MCF 10A (cell line): ENCODE measurements around the gene HIGD1B. TPM values are rescaled to one million over a fixed set of nuclear protein-coding genes. Genes with fewer than 3 reads are reported as not detected.

ENCODE experiments used
- BruUV-seq: library from RNA; stranded (reverse); fragments of 400-500 nt; replicated peaks from 2 replicates; lab custom pipeline; 2021; lab: Mats Ljungman, UMichigan
- CTCF ChIA-PET: fragments of 300-600 bp; sonication (Branson Sonifier 250); formaldehyde crosslinking; extraction: SDS; loops from one replicate; lab custom pipeline; 2021; ENCODE audit warnings: antibody characterized with exemption, inconsistent platforms; lab: Yijun Ruan, JAX
- POLR2A ChIA-PET: fragments of 300-600, 350-650 bp; sonication (Branson Sonifier 250); formaldehyde crosslinking; extraction: SDS; loops from one replicate; lab custom pipeline; 2020; ENCODE audit warnings: antibody characterized with exemption, inconsistent platforms; lab: Yijun Ruan, JAX
- DNase-seq: peaks from one replicate; pipeline ENCODE4 v3.0.0-alpha.2; 2018; ENCODE audit not compliant: unreplicated experiment
- H3K27ac Mint-ChIP-seq: one replicate; pipeline ENCODE4 v1.8.0; 2022; ENCODE audit warnings: mild to moderate bottlenecking, low read depth, mixed read lengths; ENCODE audit not compliant: unreplicated experiment
- H3K27me3 Mint-ChIP-seq: one replicate; pipeline ENCODE4 v1.8.0; 2022; ENCODE audit warnings: mixed read lengths; ENCODE audit not compliant: insufficient read depth, unreplicated experiment
- H3K36me3 Mint-ChIP-seq: one replicate; pipeline ENCODE4 v1.8.0; 2022; ENCODE audit warnings: mild to moderate bottlenecking, moderate library complexity, mixed read lengths; ENCODE audit not compliant: insufficient read depth, unreplicated experiment
- H3K4me1 Mint-ChIP-seq: one replicate; pipeline ENCODE4 v1.8.0; 2022; ENCODE audit warnings: mixed read lengths; ENCODE audit not compliant: insufficient read depth, unreplicated experiment
- H3K4me3 Mint-ChIP-seq: one replicate; pipeline ENCODE4 v1.8.0; 2022; ENCODE audit warnings: mild to moderate bottlenecking, moderate library complexity, mixed read lengths; ENCODE audit not compliant: unreplicated experiment
- H3K9me3 Mint-ChIP-seq: one replicate; pipeline ENCODE4 v1.8.0; 2022; ENCODE audit warnings: mixed read lengths; ENCODE audit not compliant: unreplicated experiment
- intact Hi-C: fragments of 100-400 bp; cut with micrococcal nuclease; formaldehyde crosslinking; loops from 2 replicates; pipeline ENCODE4 v1.14.1; 2022
- total RNA-seq: library from RNA; stranded (reverse); gene quantifications from 2 replicates; pipeline ENCODE4 v1.2.3, GENCODE V29; 2022
- TF ChIP-seq, protein P1 (sequence below): fragments of 200-600 bp; IDR thresholded peaks from one replicate; pipeline ENCODE4 v1.8.0; 2022; ENCODE audit warnings: antibody characterized with exemption, mild to moderate bottlenecking; ENCODE audit not compliant: unreplicated experiment

Gene HIGD1B
- total RNA-seq, 1 experiment from 2014 or later = not detected

- H3K27me3 Mint-ChIP-seq = no peaks in the 10 kb centered on the region
- BruUV-seq = no TSS peak
- no peak for DNase-seq
- peaks cover 53% of the 10 kb centered on the region for H3K36me3 Mint-ChIP-seq
- POLR2A ChIA-PET = interaction anchor here (0.9 to 1.7 kb wide), 5 partner anchors 11 to 92 kb away, joined by 3 to 11 read pairs (median 4); partner anchors contain the start of gene EFTUD2
- CTCF ChIA-PET = interaction anchor here (1.3 to 11.4 kb wide), 3 partner anchors 11 to 90 kb away, joined by 4 to 233 read pairs (median 35); partner anchors contain the start of gene HIGD1B
- no peaks in the 10 kb centered on the region for H3K4me1 Mint-ChIP-seq
- H3K9me3 Mint-ChIP-seq = no peaks in the 10 kb centered on the region
- intact Hi-C loops = no loop called here
- TF ChIP-seq, protein P1, sequence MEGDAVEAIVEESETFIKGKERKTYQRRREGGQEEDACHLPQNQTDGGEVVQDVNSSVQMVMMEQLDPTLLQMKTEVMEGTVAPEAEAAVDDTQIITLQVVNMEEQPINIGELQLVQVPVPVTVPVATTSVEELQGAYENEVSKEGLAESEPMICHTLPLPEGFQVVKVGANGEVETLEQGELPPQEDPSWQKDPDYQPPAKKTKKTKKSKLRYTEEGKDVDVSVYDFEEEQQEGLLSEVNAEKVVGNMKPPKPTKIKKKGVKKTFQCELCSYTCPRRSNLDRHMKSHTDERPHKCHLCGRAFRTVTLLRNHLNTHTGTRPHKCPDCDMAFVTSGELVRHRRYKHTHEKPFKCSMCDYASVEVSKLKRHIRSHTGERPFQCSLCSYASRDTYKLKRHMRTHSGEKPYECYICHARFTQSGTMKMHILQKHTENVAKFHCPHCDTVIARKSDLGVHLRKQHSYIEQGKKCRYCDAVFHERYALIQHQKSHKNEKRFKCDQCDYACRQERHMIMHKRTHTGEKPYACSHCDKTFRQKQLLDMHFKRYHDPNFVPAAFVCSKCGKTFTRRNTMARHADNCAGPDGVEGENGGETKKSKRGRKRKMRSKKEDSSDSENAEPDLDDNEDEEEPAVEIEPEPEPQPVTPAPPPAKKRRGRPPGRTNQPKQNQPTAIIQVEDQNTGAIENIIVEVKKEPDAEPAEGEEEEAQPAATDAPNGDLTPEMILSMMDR = no peak
- H3K4me3 Mint-ChIP-seq = no peak overlapping the region
- no peak overlapping the region for H3K27ac Mint-ChIP-seq
Observed at GRCh38 chr17:44867841-44868240, 20.2 kb downstream of the HIGD1B start.

DNA sequence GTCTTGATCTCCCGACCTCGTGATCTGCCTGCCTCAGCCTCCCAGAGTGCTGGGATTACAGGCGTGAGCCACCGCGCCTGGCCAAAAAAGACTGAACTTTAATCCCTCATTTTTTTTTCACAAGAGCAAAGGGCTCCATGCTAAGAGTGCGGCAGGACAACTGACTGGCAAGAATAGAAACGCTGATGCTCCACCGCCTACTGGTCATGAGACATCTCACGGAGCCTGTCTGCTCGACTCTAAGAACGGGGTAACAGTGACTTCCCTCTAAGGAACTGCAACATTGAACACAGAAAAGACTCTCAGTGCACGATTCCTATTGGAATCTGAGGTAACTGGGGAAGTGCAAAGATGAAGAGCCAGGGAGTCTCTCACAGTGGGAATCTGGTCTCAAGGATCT, 23.9 kb downstream of the HIGD1B start:
- CTCF ChIA-PET = interaction anchor here (0.7 to 11.4 kb wide), 3 partner anchors 7 to 94 kb away, joined by 3 to 233 read pairs (median 15); no protein-coding TSS in a partner anchor
- H3K4me1 Mint-ChIP-seq = no peaks in the 10 kb centered on the region
- H3K27me3 Mint-ChIP-seq = no peaks in the 10 kb centered on the region
- H3K9me3 Mint-ChIP-seq = no peaks in the 10 kb centered on the region
- H3K36me3 Mint-ChIP-seq = peaks cover 77% of the 10 kb centered on the region
- POLR2A ChIA-PET = interaction anchor here (0.6 to 1.8 kb wide), 2 partner anchors 43 to 279 kb away, joined by 3 to 5 read pairs; no protein-coding TSS in a partner anchor
- no TSS peak for BruUV-seq
- no peak overlapping the region for H3K4me3 Mint-ChIP-seq
- DNase-seq = no peak
- H3K27ac Mint-ChIP-seq = no peak overlapping the region
- TF ChIP-seq, protein P1 = no peak
- intact Hi-C loops = no loop called here

- H3K4me3 Mint-ChIP-seq = no peak overlapping the region
- H3K9me3 Mint-ChIP-seq = no peaks in the 10 kb centered on the region
- no peak overlapping the region for H3K27ac Mint-ChIP-seq
- intact Hi-C loops = no loop called here
- H3K4me1 Mint-ChIP-seq = no peaks in the 10 kb centered on the region
- H3K36me3 Mint-ChIP-seq = peaks cover 77% of the 10 kb centered on the region
- peak; percentile 69 for DNase-seq
- H3K27me3 Mint-ChIP-seq = no peaks in the 10 kb centered on the region
- BruUV-seq = no TSS peak
- TF ChIP-seq, protein P1 = no peak
- ChIA-PET POLR2A (no interaction called here), CTCF (no interaction called here)
Observed at GRCh38 chr17:44872131-44872768, 24.6 kb downstream of the HIGD1B start.

- Mint-ChIP-seq H3K4me1 (no peaks in the 10 kb centered on the region), H3K27me3 (no peaks in the 10 kb centered on the region), H3K4me3 (no peak overlapping the region), H3K27ac (no peak overlapping the region), H3K9me3 (no peaks in the 10 kb centered on the region), H3K36me3 (peaks cover 83% of the 10 kb centered on the region)
- CTCF ChIA-PET = interaction anchor here (1.1 to 4.1 kb wide), 2 partner anchors 96 to 100 kb away, joined by 5 to 48 read pairs; no protein-coding TSS in a partner anchor
- intact Hi-C loops = no loop called here
- DNase-seq = no peak
- BruUV-seq = no TSS peak
- POLR2A ChIA-PET = no interaction called here
- TF ChIP-seq, protein P1 = no peak
Observed at GRCh38 chr17:44875761-44876160, 28.1 kb downstream of the HIGD1B start.
